ENCODE results near the gene NDUFC2.
"Not testable (repeated sequence)": the region's sequence is repeated elsewhere in the genome, so short reads cannot be mapped to it uniquely, and the experiment has no call there.

NDUFC2 gene

GRCh38 chr11:78078218-78079167, 1.2 kb downstream of the NDUFC2 start:
- DNase-seq: no peak

GRCh38 chr11:78077592-78077991, 2.1 kb downstream of the NDUFC2 start:
- DNase-seq: not testable (repeated sequence)

- DNase-seq: no peak
These were observed 2.8 kb downstream of the NDUFC2 start for GRCh38 chr11:78076733-78077403.

- no peak for DNase-seq
These were observed 4.9 kb downstream of the NDUFC2 start for GRCh38 chr11:78074756-78075155.

GRCh38 chr11:78072455-78072854, 7.2 kb downstream of the NDUFC2 start:
- DNase-seq: no peak

- DNase-seq: no peak
These were observed 7.9 kb downstream of the NDUFC2 start for GRCh38 chr11:78071717-78072116.

GRCh38 chr11:78070621-78071020, 9.0 kb downstream of the NDUFC2 start:
- DNase-seq: no peak

GRCh38 chr11:78069465-78069864, 10.2 kb downstream of the NDUFC2 start:
- no peak for DNase-seq

- DNase-seq: no peak
These were observed 12.0 kb downstream of the NDUFC2 start for GRCh38 chr11:78067704-78068103.

- DNase-seq: no peak
These were observed 13.2 kb downstream of the NDUFC2 start for GRCh38 chr11:78066471-78066870.

- DNase-seq: no peak
These were observed 14.5 kb downstream of the NDUFC2 start for GRCh38 chr11:78065203-78065602.

GRCh38 chr11:78063440-78064181, 16.1 kb downstream of the NDUFC2 start, which contains the start of gene THRSP:
TSS of gene THRSP (plus strand) at chr11:78063861. CDS start at chr11:78063882, 21 bp downstream.
- no peak for DNase-seq

- DNase-seq: no peak
These were observed 17.0 kb downstream of the NDUFC2 start for GRCh38 chr11:78062671-78063070.

- DNase-seq: no peak
These were observed 17.7 kb downstream of the NDUFC2 start for GRCh38 chr11:78061921-78062311.

GRCh38 chr11:78061088-78061920, 18.4 kb downstream of the NDUFC2 start:
- no peak for DNase-seq

- no peak for DNase-seq
These were observed 19.1 kb downstream of the NDUFC2 start for GRCh38 chr11:78060533-78060932.

- not testable (repeated sequence) for DNase-seq
These were observed 19.8 kb downstream of the NDUFC2 start for GRCh38 chr11:78059749-78060328.

GRCh38 chr11:78057462-78058055, 22.1 kb downstream of the NDUFC2 start:
- DNase-seq: no peak

GRCh38 chr11:78056093-78056492, 23.6 kb downstream of the NDUFC2 start:
- DNase-seq: no peak

- no peak for DNase-seq
These were observed 24.7 kb downstream of the NDUFC2 start for GRCh38 chr11:78054971-78055370.
